Upper lobe of right lung (tissue), 1 donor: Measurements from ENCODE around the gene NEK10. TPM values are rescaled to one million over a fixed set of nuclear protein-coding genes. Genes with fewer than 3 reads are reported as not detected.

Experiments
- ATAC-seq: fragments of 200-7000 bp; cut with Tn5 transposase; one replicate; pipeline ENCODE4 v1.9.1; 2020; ENCODE audit warnings: mild to moderate bottlenecking, moderate library complexity
- DNase-seq: peaks from one replicate; pipeline ENCODE4 v3.0.0-alpha.2; 2020
- H3K27ac ChIP-seq: fragments of 200-600 bp; one replicate; pipeline ENCODE4 v1.8.0; 2022
- H3K27me3 ChIP-seq: fragments of 200-600 bp; one replicate; pipeline ENCODE4 v1.8.0; 2022; ENCODE audit warnings: mild to moderate bottlenecking
- H3K36me3 ChIP-seq: fragments of 200-600 bp; one replicate; pipeline ENCODE4 v1.8.0; 2022
- H3K4me1 ChIP-seq: fragments of 200-600 bp; one replicate; pipeline ENCODE4 v1.8.0; 2022
- H3K4me3 ChIP-seq: fragments of 200-600 bp; one replicate; pipeline ENCODE4 v1.8.0; 2022; ENCODE audit warnings: mild to moderate bottlenecking
- H3K9me3 ChIP-seq: fragments of 200-600 bp; one replicate; pipeline ENCODE4 v1.8.0; 2022
- intact Hi-C: fragments of 100-400 bp; cut with DNase I; formaldehyde crosslinking; loops from one replicate; pipeline ENCODE4 v1.11.0; 2022
- total RNA-seq: library from RNA; stranded (reverse); fragmentation: NEBNext Ultra II Directional; extraction: Animal tissue kit (Norgen Biotek cat#: 25700); gene quantifications from one replicate; pipeline ENCODE4 v1.2.1, GENCODE V29; 2021
- TF ChIP-seq, protein P1 (sequence below): fragments of 200-600 bp; IDR thresholded peaks from one replicate; pipeline ENCODE4 v1.8.0; 2022; ENCODE audit warnings: antibody characterized with exemption
- donor health status: DM: no; HTN: yes; CAD: no; lungs with severe emphysema.

Gene NEK10
- total RNA-seq, 1 donor from 2014 or later = 0.49 TPM

- no peaks in the 10 kb centered on the region for H3K36me3 ChIP-seq
- no peak for ATAC-seq
- intact Hi-C loops = no loop called here
- DNase-seq = no peak
- no peak overlapping the region for H3K4me3 ChIP-seq
- H3K27me3 ChIP-seq = no peaks in the 10 kb centered on the region
- TF ChIP-seq, protein P1, sequence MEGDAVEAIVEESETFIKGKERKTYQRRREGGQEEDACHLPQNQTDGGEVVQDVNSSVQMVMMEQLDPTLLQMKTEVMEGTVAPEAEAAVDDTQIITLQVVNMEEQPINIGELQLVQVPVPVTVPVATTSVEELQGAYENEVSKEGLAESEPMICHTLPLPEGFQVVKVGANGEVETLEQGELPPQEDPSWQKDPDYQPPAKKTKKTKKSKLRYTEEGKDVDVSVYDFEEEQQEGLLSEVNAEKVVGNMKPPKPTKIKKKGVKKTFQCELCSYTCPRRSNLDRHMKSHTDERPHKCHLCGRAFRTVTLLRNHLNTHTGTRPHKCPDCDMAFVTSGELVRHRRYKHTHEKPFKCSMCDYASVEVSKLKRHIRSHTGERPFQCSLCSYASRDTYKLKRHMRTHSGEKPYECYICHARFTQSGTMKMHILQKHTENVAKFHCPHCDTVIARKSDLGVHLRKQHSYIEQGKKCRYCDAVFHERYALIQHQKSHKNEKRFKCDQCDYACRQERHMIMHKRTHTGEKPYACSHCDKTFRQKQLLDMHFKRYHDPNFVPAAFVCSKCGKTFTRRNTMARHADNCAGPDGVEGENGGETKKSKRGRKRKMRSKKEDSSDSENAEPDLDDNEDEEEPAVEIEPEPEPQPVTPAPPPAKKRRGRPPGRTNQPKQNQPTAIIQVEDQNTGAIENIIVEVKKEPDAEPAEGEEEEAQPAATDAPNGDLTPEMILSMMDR = no peak
- no peaks in the 10 kb centered on the region for H3K9me3 ChIP-seq
- no peaks in the 10 kb centered on the region for H3K4me1 ChIP-seq
- no peak overlapping the region for H3K27ac ChIP-seq
These were observed 287.1 kb downstream of the NEK10 start for GRCh38 chr3:27081992-27082607.

GRCh38 chr3:27081566-27081965 lies 287.6 kb downstream of the NEK10 start:
- no peak for DNase-seq
- no peaks in the 10 kb centered on the region for H3K27me3 ChIP-seq
- no peak for ATAC-seq
- intact Hi-C loops = no loop called here
- no peaks in the 10 kb centered on the region for H3K4me1 ChIP-seq
- H3K4me3 ChIP-seq = no peak overlapping the region
- H3K9me3 ChIP-seq = no peaks in the 10 kb centered on the region
- TF ChIP-seq, protein P1 = no peak
- H3K36me3 ChIP-seq = no peaks in the 10 kb centered on the region
- no peak overlapping the region for H3K27ac ChIP-seq

DNA sequence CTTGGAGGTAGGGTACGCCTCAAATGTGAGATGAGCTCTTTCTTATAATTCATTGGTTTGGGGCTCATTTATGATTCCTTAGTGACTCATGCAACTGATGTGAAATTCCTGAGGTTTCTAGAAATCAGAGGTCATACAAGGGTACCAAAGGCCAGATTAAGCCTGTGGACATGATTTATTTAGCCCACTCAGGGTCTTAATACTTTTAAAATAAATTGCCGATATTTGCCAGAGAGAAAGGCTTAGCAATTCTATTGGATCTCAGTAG lies 289.0 kb downstream of the NEK10 start:
- no peak for ATAC-seq
- H3K9me3 ChIP-seq = no peaks in the 10 kb centered on the region
- intact Hi-C loops = no loop called here
- H3K27me3 ChIP-seq = no peaks in the 10 kb centered on the region
- H3K4me3 ChIP-seq = no peak overlapping the region
- H3K27ac ChIP-seq = no peak overlapping the region
- TF ChIP-seq, protein P1 = no peak
- no peak for DNase-seq
- no peaks in the 10 kb centered on the region for H3K4me1 ChIP-seq
- no peaks in the 10 kb centered on the region for H3K36me3 ChIP-seq

DNA sequence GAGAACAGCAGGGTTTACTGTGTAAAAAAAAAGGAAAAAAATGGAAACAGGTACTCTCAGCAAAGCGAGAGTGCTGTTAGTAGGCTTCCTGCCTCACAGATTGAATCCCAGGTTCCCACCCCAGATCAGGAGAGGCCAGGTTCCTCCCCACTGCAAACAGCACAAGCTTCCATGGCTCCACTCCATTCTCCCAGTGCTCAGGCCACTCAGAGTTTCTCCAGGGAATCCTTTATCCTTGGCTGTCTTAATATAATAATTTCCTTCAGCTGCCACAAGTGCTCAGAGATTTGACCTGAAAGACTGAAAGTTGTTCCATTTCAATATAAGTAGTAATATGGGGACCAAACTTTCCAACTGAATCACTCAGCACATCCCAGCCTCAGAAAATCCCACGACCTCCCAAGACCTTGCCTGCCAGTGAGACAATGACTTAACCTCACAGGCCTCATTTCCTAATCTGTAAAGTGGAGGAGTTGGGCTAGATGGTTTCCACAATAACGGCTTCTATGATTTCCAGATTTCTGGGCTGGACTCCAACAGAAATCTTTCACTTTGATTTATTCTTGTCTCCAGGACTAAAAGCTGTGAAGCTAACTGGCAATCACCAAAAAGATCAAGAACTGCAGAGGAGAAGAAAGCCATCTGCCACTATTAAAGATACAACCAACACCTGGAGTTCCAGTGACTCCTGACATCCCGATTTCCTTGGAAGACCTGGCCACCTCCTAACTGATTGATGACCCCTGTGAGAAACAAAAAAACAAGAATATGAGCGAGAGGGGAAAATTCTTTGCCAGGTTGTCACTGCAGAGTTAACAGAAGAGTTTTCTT lies 289.5 kb downstream of the NEK10 start:
- H3K27me3 ChIP-seq = no peaks in the 10 kb centered on the region
- H3K4me1 ChIP-seq = no peaks in the 10 kb centered on the region
- H3K4me3 ChIP-seq = no peak overlapping the region
- H3K9me3 ChIP-seq = no peaks in the 10 kb centered on the region
- TF ChIP-seq, protein P1 = no peak
- H3K27ac ChIP-seq = no peak overlapping the region
- H3K36me3 ChIP-seq = no peaks in the 10 kb centered on the region
- ATAC-seq (no peak), DNase-seq (no peak)
- intact Hi-C loops = no loop called here

DNA sequence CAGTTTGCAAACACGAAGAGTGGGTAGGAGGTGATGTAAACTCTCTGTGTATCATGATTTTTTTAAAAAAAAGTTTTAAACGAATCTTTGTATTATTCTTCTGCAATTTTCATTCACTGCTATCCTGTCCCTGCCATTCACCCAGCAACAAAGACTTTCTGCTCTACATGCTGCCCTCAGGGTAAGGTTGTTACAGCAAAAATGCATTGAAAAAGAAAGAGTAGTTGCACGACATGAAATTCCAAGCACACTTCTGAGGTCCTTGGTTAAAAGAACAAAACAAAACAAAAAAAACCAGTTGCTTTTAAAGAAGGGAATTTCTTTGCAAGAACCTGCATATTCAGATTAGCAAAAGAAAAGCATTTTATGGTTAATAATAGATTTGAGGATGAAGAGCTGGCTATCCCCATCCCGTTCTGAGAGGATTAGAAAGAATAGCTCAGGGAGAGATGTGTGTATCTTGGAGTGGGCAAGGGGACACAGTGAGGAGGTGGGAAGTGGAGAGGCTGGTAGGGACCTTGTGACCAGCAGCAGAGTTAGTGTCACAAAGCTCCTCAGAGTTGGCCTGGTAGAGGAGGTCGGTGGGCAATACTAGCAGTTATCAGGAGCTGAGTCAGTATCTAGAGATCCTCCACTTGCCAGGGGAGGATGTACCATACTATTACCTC lies 290.8 kb downstream of the NEK10 start:
- Histone ChIP-seq H3K27ac (no peak overlapping the region), H3K4me3 (no peak overlapping the region), H3K36me3 (no peaks in the 10 kb centered on the region), H3K4me1 (no peaks in the 10 kb centered on the region), H3K9me3 (no peaks in the 10 kb centered on the region), H3K27me3 (no peaks in the 10 kb centered on the region)
- TF ChIP-seq, protein P1 = no peak
- intact Hi-C loops = no loop called here
- ATAC-seq (no peak), DNase-seq (no peak)
